Transverse colon (tissue), 3 donors: ENCODE results near the gene TMEM220.

Source experiments
- EP300 ChIP-seq: sonication (generic); formaldehyde crosslinking; IDR thresholded peaks from one replicate; pipeline ENCODE4 v1.6.1; 2017; ENCODE audit warnings: antibody characterized with exemption, low read depth
- POLR2A ChIP-seq: fragments of 450-650 bp; IDR thresholded peaks from one replicate; pipeline ENCODE4 v1.6.1; 2016; ENCODE audit warnings: antibody characterized with exemption, mild to moderate bottlenecking, moderate library complexity
- TF ChIP-seq, protein P1 (sequence below), 5 experiments: fragments of 200-600 bp in 3 of 5; fragments of 450-650 bp in 2 of 5; sonication (generic) in 3 of 5; IDR thresholded peaks; 1 replicate in 2 of 5; 2 replicates in 3 of 5; pipeline ENCODE4 v1.5.1; 2016 to 2017; ENCODE audit warnings: antibody characterized with exemption in 5 of 5, inconsistent platforms in 3 of 5, mild to moderate bottlenecking in 2 of 5, moderate library complexity in 1 of 5

DNA sequence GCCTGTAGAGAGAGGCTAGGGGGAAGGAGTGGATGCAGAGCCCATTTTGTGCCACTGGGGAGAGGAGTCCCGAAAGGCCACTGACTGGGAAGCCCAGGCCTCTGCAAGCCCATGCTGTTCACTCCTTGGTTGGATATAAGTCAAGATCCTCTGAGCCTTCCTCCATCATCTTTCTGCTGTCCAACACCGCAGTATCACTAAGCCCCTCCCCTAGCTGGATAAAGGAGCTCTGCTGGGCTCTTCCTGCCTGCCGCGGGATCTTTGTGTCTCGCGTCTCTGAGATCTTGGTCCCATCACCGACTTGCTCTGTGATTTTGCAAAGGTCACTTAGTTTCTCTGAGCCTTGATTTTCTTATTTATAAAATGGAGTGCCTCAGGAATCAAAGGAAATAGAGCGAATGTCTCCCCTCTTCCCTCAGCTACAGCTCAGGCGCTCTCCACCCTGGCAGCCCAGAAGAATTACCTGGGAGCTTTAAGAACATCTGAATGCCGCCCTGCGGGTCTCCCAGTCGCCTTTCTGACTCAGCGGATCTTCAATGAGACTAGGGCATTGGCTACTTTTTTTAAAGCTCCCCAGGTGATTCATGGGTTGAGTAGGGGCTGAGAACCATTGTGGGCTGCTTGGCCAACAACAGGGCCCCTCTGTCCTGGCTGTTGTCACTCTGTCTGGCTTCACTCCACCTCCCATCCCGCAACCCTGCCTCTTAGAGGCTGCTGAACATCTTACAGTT, 25.2 kb upstream of the TMEM220 start:
- TF ChIP-seq, protein P1, sequence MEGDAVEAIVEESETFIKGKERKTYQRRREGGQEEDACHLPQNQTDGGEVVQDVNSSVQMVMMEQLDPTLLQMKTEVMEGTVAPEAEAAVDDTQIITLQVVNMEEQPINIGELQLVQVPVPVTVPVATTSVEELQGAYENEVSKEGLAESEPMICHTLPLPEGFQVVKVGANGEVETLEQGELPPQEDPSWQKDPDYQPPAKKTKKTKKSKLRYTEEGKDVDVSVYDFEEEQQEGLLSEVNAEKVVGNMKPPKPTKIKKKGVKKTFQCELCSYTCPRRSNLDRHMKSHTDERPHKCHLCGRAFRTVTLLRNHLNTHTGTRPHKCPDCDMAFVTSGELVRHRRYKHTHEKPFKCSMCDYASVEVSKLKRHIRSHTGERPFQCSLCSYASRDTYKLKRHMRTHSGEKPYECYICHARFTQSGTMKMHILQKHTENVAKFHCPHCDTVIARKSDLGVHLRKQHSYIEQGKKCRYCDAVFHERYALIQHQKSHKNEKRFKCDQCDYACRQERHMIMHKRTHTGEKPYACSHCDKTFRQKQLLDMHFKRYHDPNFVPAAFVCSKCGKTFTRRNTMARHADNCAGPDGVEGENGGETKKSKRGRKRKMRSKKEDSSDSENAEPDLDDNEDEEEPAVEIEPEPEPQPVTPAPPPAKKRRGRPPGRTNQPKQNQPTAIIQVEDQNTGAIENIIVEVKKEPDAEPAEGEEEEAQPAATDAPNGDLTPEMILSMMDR (IDR thresholded peaks at IDR 0.05) = no peak
- TF ChIP-seq POLR2A (no peak), EP300 (no peak)
